Measurements from ENCODE around the gene PSG4. TPM values are rescaled to one million over a fixed set of nuclear protein-coding genes. Genes with fewer than 3 reads are reported as not detected.
"Not testable (repeated sequence)": the region's sequence is repeated elsewhere in the genome, so short reads cannot be mapped to it uniquely, and the experiment has no call there.

The PSG4 gene
- total and polyA plus RNA-seq, 2 of the 8 experiments (the other 6 are each of a cell fraction or from before 2014, with no cell fraction given), result not detected

DNA sequence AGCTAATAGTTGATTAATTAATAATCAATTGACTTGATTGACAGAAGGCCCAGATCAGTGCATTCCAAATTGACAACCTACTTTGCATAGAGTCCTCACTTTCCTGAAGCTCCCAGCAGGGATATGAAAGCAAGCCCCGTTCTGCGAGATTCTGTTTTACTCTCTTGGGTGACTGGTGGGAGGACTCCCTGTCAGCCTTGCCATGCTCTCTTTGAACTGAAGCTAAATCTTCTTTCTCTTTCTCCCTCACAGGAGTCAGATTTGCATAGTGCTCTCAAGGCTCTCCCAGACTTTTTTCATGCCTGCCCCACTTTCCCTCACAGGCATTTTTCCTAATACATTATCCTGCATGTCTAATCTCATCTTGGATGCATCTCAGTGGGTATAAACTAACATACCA, 10.4 kb upstream of the PSG4 start:
- CTCF ChIA-PET (ENCODE audit: partially characterized antibody); H4K8ac ChIP-seq (ENCODE audit: extremely low read depth, insufficient read depth, low read length); H3K36me3 ChIP-seq (ENCODE audit: control insufficient read depth in 2 of 4, insufficient read depth in 4 of 4, low read length in 3 of 4); H3K4ac ChIP-seq (replicated peaks; ENCODE audit: insufficient read length, low read depth, low read length); H3K23me2 ChIP-seq (ENCODE audit: low read depth, low read length); H3K27ac ChIP-seq (ENCODE audit: low read depth, low read length); H2BK15ac ChIP-seq (ENCODE audit: low read length); H3K56ac ChIP-seq (replicated peaks; ENCODE audit: insufficient read length, low read depth, low read length); H2BK12ac ChIP-seq (ENCODE audit: low read depth, low read length); H4K91ac ChIP-seq (replicated peaks; ENCODE audit: insufficient read length, low read length); H3K23ac ChIP-seq (ENCODE audit: insufficient read length); H3K18ac ChIP-seq (ENCODE audit: extremely low read depth, low read length); H3K14ac ChIP-seq (ENCODE audit: insufficient read length); H3K4me1 ChIP-seq (replicated peaks in 1 of 4; ENCODE audit: control insufficient read depth in 3 of 4, insufficient read depth in 4 of 4, low read length in 3 of 4); H2BK120ac ChIP-seq (replicated peaks; ENCODE audit: low read depth, low read length); H3K4me3 ChIP-seq (ENCODE audit: extremely low read depth in 1 of 4, insufficient read depth in 2 of 4, low read depth in 3 of 4, low read length in 4 of 4); H4K20me1 ChIP-seq (replicated peaks in 1 of 2; ENCODE audit: control insufficient read depth in 1 of 2, insufficient read depth in 2 of 2, low read length in 2 of 2); H2BK20ac ChIP-seq (ENCODE audit: low read length); H2AK5ac ChIP-seq (ENCODE audit: low read depth, low read length); H3K79me2 ChIP-seq (ENCODE audit: control insufficient read depth in 1 of 2, insufficient read depth in 2 of 2, low read length in 2 of 2); H3K4me2 ChIP-seq (ENCODE audit: insufficient read depth in 1 of 2, low read depth in 2 of 2, low read length in 2 of 2); H3K9ac ChIP-seq (replicated peaks in 1 of 4; ENCODE audit: extremely low read depth in 1 of 4, low read depth in 3 of 4, low read length in 3 of 4); H4K5ac ChIP-seq (ENCODE audit: insufficient read length, low read depth, low read length); DNase-seq (ENCODE audit: low read depth in 1 of 2, low spot score in 2 of 2); H3K27me3 ChIP-seq (replicated peaks in 1 of 4; ENCODE audit: control insufficient read depth in 3 of 4, extremely low read depth in 1 of 4, insufficient read depth in 3 of 4, low read length in 3 of 4); POLR2A ChIA-PET (ENCODE audit: partially characterized antibody); H3K79me1 ChIP-seq (ENCODE audit: low read depth, low read length); H2BK5ac ChIP-seq (ENCODE audit: low read depth, low read length); FAIRE-seq; H2AFZ ChIP-seq (ENCODE audit: low read length): not testable (repeated sequence)
- WGBS, 2 experiments (ENCODE audit: extremely low coverage in 1 of 2, insufficient coverage in 1 of 2, insufficient read length in 1 of 2, insufficient replicate concordance in 2 of 2, low coverage in 1 of 2, low lambda C conversion rate in 2 of 2, missing lambda C conversion rate in 1 of 2), result 53% methylated on average over 2 of the region's 2 CpGs; no CpG with 5 or more reads in 1 of the 2 experiments
- peaks cover 13 to 20% of the 10 kb centered on the region in 2 experiments for H3K9me3 ChIP-seq (ENCODE audit: insufficient read depth in 2 of 2, low read depth in 1 of 2, low read length in 1 of 2)
